ENCODE data around the gene MEIS3.

DNA sequence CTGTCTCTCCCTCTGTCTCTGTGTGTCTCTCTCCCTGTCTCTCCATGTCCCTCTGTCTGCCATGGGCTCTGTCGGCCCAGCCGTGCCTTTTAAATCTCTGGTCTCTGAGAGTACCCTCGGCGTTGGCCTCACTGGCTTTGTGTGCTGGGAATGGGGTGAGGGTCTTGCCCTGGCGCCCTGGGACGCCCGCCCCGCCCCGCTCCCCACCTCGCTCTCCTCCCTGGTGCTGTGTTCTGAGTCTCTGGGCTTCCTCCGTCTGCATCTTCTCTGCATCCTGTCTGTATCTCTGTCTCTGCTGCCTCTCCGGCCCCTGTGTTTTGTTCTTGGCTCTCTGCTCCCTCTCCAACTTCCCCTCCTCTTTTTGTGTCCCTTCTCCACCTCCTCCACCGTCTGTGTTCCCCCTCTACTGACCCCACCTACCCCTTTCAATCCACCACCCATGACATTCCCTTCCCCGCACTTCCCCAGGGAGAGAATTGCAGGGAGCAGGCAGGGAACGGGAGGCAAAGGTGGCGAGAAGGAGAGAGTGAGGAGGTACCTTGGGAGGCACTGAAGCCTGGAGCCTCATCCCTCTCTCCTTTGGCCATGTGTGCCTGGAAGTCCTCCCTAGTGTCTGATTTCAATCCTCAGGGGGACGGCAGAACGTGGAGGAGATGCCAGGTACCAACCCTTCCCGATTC lies 4.0 kb upstream of the MEIS3 start:
- TF ChIP-seq, protein P1, sequence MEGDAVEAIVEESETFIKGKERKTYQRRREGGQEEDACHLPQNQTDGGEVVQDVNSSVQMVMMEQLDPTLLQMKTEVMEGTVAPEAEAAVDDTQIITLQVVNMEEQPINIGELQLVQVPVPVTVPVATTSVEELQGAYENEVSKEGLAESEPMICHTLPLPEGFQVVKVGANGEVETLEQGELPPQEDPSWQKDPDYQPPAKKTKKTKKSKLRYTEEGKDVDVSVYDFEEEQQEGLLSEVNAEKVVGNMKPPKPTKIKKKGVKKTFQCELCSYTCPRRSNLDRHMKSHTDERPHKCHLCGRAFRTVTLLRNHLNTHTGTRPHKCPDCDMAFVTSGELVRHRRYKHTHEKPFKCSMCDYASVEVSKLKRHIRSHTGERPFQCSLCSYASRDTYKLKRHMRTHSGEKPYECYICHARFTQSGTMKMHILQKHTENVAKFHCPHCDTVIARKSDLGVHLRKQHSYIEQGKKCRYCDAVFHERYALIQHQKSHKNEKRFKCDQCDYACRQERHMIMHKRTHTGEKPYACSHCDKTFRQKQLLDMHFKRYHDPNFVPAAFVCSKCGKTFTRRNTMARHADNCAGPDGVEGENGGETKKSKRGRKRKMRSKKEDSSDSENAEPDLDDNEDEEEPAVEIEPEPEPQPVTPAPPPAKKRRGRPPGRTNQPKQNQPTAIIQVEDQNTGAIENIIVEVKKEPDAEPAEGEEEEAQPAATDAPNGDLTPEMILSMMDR (conservative IDR thresholded peaks at IDR 0.05; ENCODE audit: low read depth, low read length): no peak
- no peak for TF ChIP-seq EZH2 (IDR thresholded peaks at IDR 0.05; ENCODE audit: borderline replicate concordance, low read depth, low read length, poor library complexity, severe bottlenecking)

Data from A673 (cell line).